K562 (cell line): Measurements from ENCODE around the gene ZNF428. TPM values are rescaled to one million over a fixed set of nuclear protein-coding genes. Genes with fewer than 3 reads are reported as not detected.
A peak's percentile ranks its signal among the peaks of the same experiment; 100 is the strongest.

ENCODE experiments used
- ADNP ChIP-seq: fragments of 200-800 bp; sonication (Bioruptor generic); IDR thresholded peaks from 2 replicates; pipeline ENCODE4 v1.6.1; 2016; ENCODE audit warnings: missing genetic modification characterization, missing compliant biosample characterization
- CC2D1A ChIP-seq: fragments of 450-650 bp; IDR thresholded peaks from 2 replicates; pipeline ENCODE4 v1.6.1; 2017; ENCODE audit warnings: mild to moderate bottlenecking
- CREM ChIP-seq: IDR thresholded peaks from 2 replicates; pipeline ENCODE4 v1.6.1; 2014; ENCODE audit warnings: antibody characterized with exemption, low read depth
- FOXJ2 ChIP-seq: fragments of 200-800 bp; sonication (Bioruptor generic); IDR thresholded peaks from 2 replicates; pipeline ENCODE4 v1.6.1; 2016; ENCODE audit warnings: missing genetic modification characterization, missing compliant biosample characterization
- MAX ChIP-seq: sonication (generic); formaldehyde crosslinking; IDR thresholded peaks from 2 replicates; pipeline ENCODE4 v1.9.0; 2022; ENCODE audit warnings: mild to moderate bottlenecking, missing genetic modification reagents
- MGA ChIP-seq: fragments of 450-650 bp; IDR thresholded peaks from 2 replicates; pipeline ENCODE4 v1.6.1; 2016; ENCODE audit warnings: mild to moderate bottlenecking, moderate library complexity
- NKRF ChIP-seq: fragments of 450-650 bp; IDR thresholded peaks from 2 replicates; pipeline ENCODE4 v1.6.1; 2016; ENCODE audit warnings: borderline replicate concordance
- OTX1 ChIP-seq: fragments of 450-650 bp; formaldehyde crosslinking; IDR thresholded peaks from 2 replicates; pipeline ENCODE4 v1.4.0; 2022; ENCODE audit warnings: mild to moderate bottlenecking
- RB1 ChIP-seq: fragments of 450-650 bp; IDR thresholded peaks from 2 replicates; pipeline ENCODE4 v1.6.1; 2017; ENCODE audit warnings: low read depth, mild to moderate bottlenecking
- RBM25 ChIP-seq: fragments of 200-400 bp; formaldehyde crosslinking; IDR thresholded peaks from 2 replicates; pipeline ENCODE4 v1.6.1; 2018; ENCODE audit warnings: low read length, low read depth, moderate library complexity; ENCODE audit not compliant: severe bottlenecking
- TBP ChIP-seq: optimal IDR thresholded peaks from 2 replicates; pipeline ENCODE3; 2011; ENCODE audit warnings: low read depth, low read length, improper control_type of control experiment
- TEAD1 ChIP-seq, 2 experiments: fragments of 450-650 bp in 1 of 2; sonication (generic) in 1 of 2; formaldehyde crosslinking; IDR thresholded peaks; 2 replicates each; pipeline versions ENCODE4 v1.4.0 to v1.8.0; 2020 to 2022; ENCODE audit warnings: mild to moderate bottlenecking in 2 of 2, missing genetic modification reagents in 1 of 2
- ZBTB7A ChIP-seq: IDR thresholded peaks from 2 replicates; pipeline ENCODE4 v1.6.1; 2011; ENCODE audit warnings: low read depth, mild to moderate bottlenecking, low read length, moderate library complexity, borderline replicate concordance; ENCODE audit not compliant: control insufficient read depth
- ZC3H4 ChIP-seq: sonication (generic); formaldehyde crosslinking; IDR thresholded peaks from 2 replicates; pipeline ENCODE4 v1.9.0; 2021; ENCODE audit warnings: missing genetic modification reagents, borderline replicate concordance
- ZFX ChIP-seq: sonication (generic); formaldehyde crosslinking; IDR thresholded peaks from 2 replicates; pipeline ENCODE4 v1.8.0; 2022; ENCODE audit warnings: mild to moderate bottlenecking, missing genetic modification reagents, moderate library complexity
- ZNF75A ChIP-seq: fragments of 450-650 bp; formaldehyde crosslinking; IDR thresholded peaks from 2 replicates; pipeline ENCODE4 v1.4.0; 2020; ENCODE audit warnings: mild to moderate bottlenecking
- polyA plus RNA-seq, 8 experiments: library from polyadenylated mRNA; depleted of rRNA in 4 of 8; stranded (reverse) in 5 of 8; unstranded in 3 of 8; fragments of >200 nt; fragmentation: Nextera tagmentation in 2 of 8; fragmentation: Illumina TruSeq in 1 of 8; extraction: Ambion mirVana in 2 of 8; extraction: Trizol in 1 of 8; gene quantifications; 2 replicates each; pipeline versions ENCODE4 v1.2.1 to v1.2.3, GENCODE V29; 2011 to 2014; ENCODE audit warnings: inconsistent platforms in 1 of 8, missing spikeins in 1 of 8
- total RNA-seq, 7 experiments: library from RNA; depleted of rRNA in 6 of 7; stranded (reverse); fragments of >200 nt in 6 of 7; fragmentation: Illumina TruSeq in 2 of 7; extraction: Trizol in 2 of 7; gene quantifications; 2 replicates each; pipeline versions ENCODE4 v1.2.1 to v1.2.3, GENCODE V29; 2011 to 2021; ENCODE audit warnings: low replicate concordance in 1 of 7

ZNF428 gene
- total and polyA plus RNA-seq, 9 of the 15 experiments (the other 6 are each of a cell fraction or from before 2014, with no cell fraction given), result 0.15 to 85.7 (median 15.9) TPM

- no peak for TF ChIP-seq NKRF
- TF ChIP-seq FOXJ2 (tag), result no peak
- peak; percentile 57 for TF ChIP-seq ZFX
- TF ChIP-seq TEAD1 (CRISPR knock-in tag; IDR thresholded peaks at IDR 0.05), result 0 out of 4 replicates have a peak, but pooled peaks have one; percentile 39 to 54
- peak; percentile 38 for TF ChIP-seq RBM25
- no peak for TF ChIP-seq OTX1 (CRISPR knock-in tag)
- TF ChIP-seq ZNF75A (CRISPR knock-in tag), result no peak
- TF ChIP-seq RB1, result peak; percentile 41; the same call in 1 of the 2 replicates
- TF ChIP-seq ADNP (tag), result peak; percentile 33; the same call in 1 of the 2 replicates
- TF ChIP-seq TBP, result peak; percentile 58
- peak; percentile 18; the same call in 1 of the 2 replicates for TF ChIP-seq ZBTB7A
- TF ChIP-seq ZC3H4 (CRISPR knock-in tag), result no peak
- TF ChIP-seq MAX (CRISPR knock-in tag), result peak; percentile 69
- TF ChIP-seq MGA, result no peak
- no peak for TF ChIP-seq CC2D1A
- peak; percentile 76 for TF ChIP-seq CREM
Measured at GRCh38 chr19:43624933-43625332, 5.5 kb upstream of the ZNF428 start (continued).
